Measurements from ENCODE around the gene EDN1.

GRCh38 chr6:12288914-12289313 is 1.2 kb upstream of the EDN1 start:
- TF ChIP-seq, protein P1, sequence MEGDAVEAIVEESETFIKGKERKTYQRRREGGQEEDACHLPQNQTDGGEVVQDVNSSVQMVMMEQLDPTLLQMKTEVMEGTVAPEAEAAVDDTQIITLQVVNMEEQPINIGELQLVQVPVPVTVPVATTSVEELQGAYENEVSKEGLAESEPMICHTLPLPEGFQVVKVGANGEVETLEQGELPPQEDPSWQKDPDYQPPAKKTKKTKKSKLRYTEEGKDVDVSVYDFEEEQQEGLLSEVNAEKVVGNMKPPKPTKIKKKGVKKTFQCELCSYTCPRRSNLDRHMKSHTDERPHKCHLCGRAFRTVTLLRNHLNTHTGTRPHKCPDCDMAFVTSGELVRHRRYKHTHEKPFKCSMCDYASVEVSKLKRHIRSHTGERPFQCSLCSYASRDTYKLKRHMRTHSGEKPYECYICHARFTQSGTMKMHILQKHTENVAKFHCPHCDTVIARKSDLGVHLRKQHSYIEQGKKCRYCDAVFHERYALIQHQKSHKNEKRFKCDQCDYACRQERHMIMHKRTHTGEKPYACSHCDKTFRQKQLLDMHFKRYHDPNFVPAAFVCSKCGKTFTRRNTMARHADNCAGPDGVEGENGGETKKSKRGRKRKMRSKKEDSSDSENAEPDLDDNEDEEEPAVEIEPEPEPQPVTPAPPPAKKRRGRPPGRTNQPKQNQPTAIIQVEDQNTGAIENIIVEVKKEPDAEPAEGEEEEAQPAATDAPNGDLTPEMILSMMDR (IDR thresholded peaks at IDR 0.05) = no peak
- no peak for TF ChIP-seq POLR2A (IDR thresholded peaks at IDR 0.05)
